ENCODE data around the gene MPP1. TPM values are rescaled to one million over a fixed set of nuclear protein-coding genes. Genes with fewer than 3 reads are reported as not detected.

The MPP1 gene
- total RNA-seq, 1 experiment from 2014 or later = 1.3 TPM

- CTCF ChIA-PET = no interaction called here
- no TSS peak for BruUV-seq (replicated peaks)
- H3K9me3 Mint-ChIP-seq (ENCODE audit: low read depth, unreplicated experiment) = no peaks in the 10 kb centered on the region
- no peak for TF ChIP-seq CTCF (IDR thresholded peaks at IDR 0.05; ENCODE audit: unreplicated experiment)
- H3K27me3 Mint-ChIP-seq (ENCODE audit: unreplicated experiment) = peaks cover 44% of the 10 kb centered on the region
- intact Hi-C loops (cut with micrococcal nuclease; ENCODE audit: unreplicated experiment) = no loop called here
- DNase-seq = no peak
- H3K36me3 Mint-ChIP-seq (ENCODE audit: insufficient read depth, unreplicated experiment) = peaks cover 8% of the 10 kb centered on the region
- H3K4me3 Mint-ChIP-seq (ENCODE audit: low read depth, unreplicated experiment) = no peak overlapping the region
- no peak overlapping the region for H3K27ac Mint-ChIP-seq (ENCODE audit: unreplicated experiment)
- peaks cover 43% of the 10 kb centered on the region for H3K4me1 Mint-ChIP-seq (ENCODE audit: low read depth, unreplicated experiment)
Measured at GRCh38 chrX:154800478-154801210, 4.6 kb downstream of the MPP1 start.

- intact Hi-C loops (cut with micrococcal nuclease; ENCODE audit: unreplicated experiment) = no loop called here
- Mint-ChIP-seq H3K36me3 (ENCODE audit: insufficient read depth, unreplicated experiment) (no peaks in the 10 kb centered on the region), H3K27ac (ENCODE audit: unreplicated experiment) (peak overlapping the region; percentile 61), H3K9me3 (ENCODE audit: low read depth, unreplicated experiment) (no peaks in the 10 kb centered on the region), H3K4me1 (ENCODE audit: low read depth, unreplicated experiment) (peaks cover 41% of the 10 kb centered on the region), H3K27me3 (ENCODE audit: unreplicated experiment) (peaks cover 38% of the 10 kb centered on the region), H3K4me3 (ENCODE audit: low read depth, unreplicated experiment) (no peak overlapping the region)
- CTCF ChIA-PET = no interaction called here
- TF ChIP-seq CTCF (IDR thresholded peaks at IDR 0.05; ENCODE audit: unreplicated experiment) = no peak
- peak; percentile 52 for DNase-seq
- BruUV-seq (replicated peaks) = no TSS peak
Measured at GRCh38 chrX:154799556-154800348, 5.5 kb downstream of the MPP1 start.

- intact Hi-C loops (cut with micrococcal nuclease; ENCODE audit: unreplicated experiment) = no loop called here
- no TSS peak for BruUV-seq (replicated peaks)
- no peak for DNase-seq
- no peak overlapping the region for H3K4me3 Mint-ChIP-seq (ENCODE audit: low read depth, unreplicated experiment)
- no peak overlapping the region for H3K27ac Mint-ChIP-seq (ENCODE audit: unreplicated experiment)
- no peaks in the 10 kb centered on the region for H3K36me3 Mint-ChIP-seq (ENCODE audit: insufficient read depth, unreplicated experiment)
- no peaks in the 10 kb centered on the region for H3K9me3 Mint-ChIP-seq (ENCODE audit: low read depth, unreplicated experiment)
- CTCF ChIA-PET = no interaction called here
- H3K4me1 Mint-ChIP-seq (ENCODE audit: low read depth, unreplicated experiment) = peaks cover 36% of the 10 kb centered on the region
- peaks cover 40% of the 10 kb centered on the region for H3K27me3 Mint-ChIP-seq (ENCODE audit: unreplicated experiment)
- TF ChIP-seq CTCF (IDR thresholded peaks at IDR 0.05; ENCODE audit: unreplicated experiment) = no peak
Measured at GRCh38 chrX:154797006-154797405, 8.3 kb downstream of the MPP1 start.

- H3K36me3 Mint-ChIP-seq (ENCODE audit: insufficient read depth, unreplicated experiment) = no peaks in the 10 kb centered on the region
- BruUV-seq (replicated peaks) = no TSS peak
- H3K4me1 Mint-ChIP-seq (ENCODE audit: low read depth, unreplicated experiment) = peaks cover 35% of the 10 kb centered on the region
- CTCF ChIA-PET = no interaction called here
- DNase-seq = no peak
- H3K4me3 Mint-ChIP-seq (ENCODE audit: low read depth, unreplicated experiment) = no peak overlapping the region
- H3K27me3 Mint-ChIP-seq (ENCODE audit: unreplicated experiment) = peaks cover 41% of the 10 kb centered on the region
- no peak for TF ChIP-seq CTCF (IDR thresholded peaks at IDR 0.05; ENCODE audit: unreplicated experiment)
- no peaks in the 10 kb centered on the region for H3K9me3 Mint-ChIP-seq (ENCODE audit: low read depth, unreplicated experiment)
- H3K27ac Mint-ChIP-seq (ENCODE audit: unreplicated experiment) = no peak overlapping the region
- intact Hi-C loops (cut with micrococcal nuclease; ENCODE audit: unreplicated experiment) = no loop called here
Measured at GRCh38 chrX:154795016-154795415, 10.3 kb downstream of the MPP1 start.
